HG02678 (cell line): ENCODE data around the gene DNAH1.

Experiments used
- ATAC-seq: cut with Tn5 transposase; IDR thresholded peaks from one replicate; pipeline ENCODE4 v1.9.1; 2021; ENCODE audit warnings: mild to moderate bottlenecking, moderate library complexity; ENCODE audit not compliant: unreplicated experiment

The DNAH1 gene

DNA sequence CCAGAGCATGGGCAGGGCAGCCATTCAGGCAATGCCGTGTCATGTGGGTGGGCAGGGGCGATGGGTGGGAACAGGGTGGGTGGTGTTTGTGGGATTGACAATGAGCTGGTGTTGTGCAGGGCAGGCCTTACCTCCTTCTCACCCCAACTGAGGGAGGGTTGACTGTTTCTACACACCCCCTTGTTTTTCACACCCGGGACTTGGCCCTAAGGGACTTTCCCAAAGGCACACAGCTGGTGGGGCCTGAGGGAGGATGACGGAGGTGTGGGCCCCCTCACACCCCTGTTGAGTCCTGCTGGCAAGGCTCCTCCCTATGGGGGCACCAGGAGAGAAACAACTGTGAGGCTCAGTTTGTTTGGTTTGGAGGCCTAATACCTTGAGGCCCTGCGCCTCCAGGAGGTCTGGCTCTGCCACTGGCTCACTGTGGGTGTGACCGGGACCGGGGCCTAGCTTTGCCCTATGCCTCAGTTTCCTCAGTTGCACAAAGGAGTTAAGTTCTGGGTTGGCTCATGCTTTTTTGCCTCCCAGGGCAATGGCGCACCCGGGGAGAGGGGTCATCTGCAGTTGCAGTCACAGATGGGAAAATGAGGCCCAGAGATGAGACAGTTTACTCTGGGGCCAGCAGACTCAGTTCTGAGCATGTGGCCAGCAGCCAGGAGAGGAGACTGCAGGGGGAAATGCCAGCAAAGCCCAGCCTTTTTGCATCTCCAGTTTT is 5.1 kb upstream of the DNAH1 start:
- ATAC-seq = peak; percentile 62

DNA sequence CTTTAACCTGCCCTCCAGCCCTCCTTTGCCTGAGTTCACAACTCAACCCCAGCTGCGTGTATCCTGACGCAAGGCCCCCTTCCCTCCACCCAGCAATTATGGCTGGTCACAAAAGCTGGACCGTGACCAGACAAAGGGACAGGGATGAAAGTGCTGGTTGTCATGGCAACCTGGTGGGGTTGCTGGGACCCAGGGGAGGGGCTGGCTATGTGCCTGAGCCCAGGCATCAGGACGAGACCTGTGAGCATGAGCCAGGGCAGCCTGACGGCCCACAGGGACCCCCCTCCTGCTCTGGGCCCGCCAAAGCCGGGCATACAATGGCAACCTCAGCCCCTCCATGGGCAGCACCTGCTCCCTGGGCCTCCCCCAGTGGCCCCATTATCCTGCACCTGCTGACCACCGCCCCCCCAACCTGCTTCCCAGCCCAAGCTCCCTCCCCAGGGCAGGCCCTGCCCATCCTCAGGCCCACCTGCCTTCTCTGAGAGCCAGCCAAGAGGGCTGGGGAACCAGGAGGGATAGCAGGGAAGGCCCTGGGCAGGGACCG is 4.5 kb upstream of the DNAH1 start:
- no peak for ATAC-seq

- peak; percentile 10 for ATAC-seq
These were observed 2.8 kb upstream of the DNAH1 start for GRCh38 chr3:52313188-52313773.

GRCh38 chr3:52313774-52314188 is 2.3 kb upstream of the DNAH1 start:
- peak; percentile 89 for ATAC-seq

DNA sequence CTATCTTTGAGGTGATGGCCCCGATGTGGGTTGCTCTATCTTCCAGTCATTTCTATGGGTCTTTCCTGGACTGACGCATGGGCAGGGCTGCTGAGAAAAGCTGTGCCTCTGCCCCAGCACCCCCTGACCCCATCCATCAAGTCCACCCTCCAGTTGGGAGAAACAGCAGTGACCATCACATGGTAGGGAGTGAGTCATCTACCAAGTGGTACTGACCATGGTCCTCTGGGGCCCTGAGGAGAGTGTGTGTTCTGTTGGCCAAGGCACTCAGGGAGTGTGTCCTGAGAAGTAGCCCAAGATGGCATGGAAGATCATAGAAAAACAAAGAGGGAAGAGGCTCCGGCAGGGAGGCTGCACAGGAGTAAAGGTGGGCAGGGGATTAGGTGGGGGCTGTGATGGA is 1.6 kb upstream of the DNAH1 start:
- ATAC-seq = no peak

- ATAC-seq = no peak
These were observed 1.1 kb upstream of the DNAH1 start for GRCh38 chr3:52315006-52315405.

GRCh38 chr3:52317208-52318000 is 1.3 kb downstream of the DNAH1 start:
- ATAC-seq = peak; percentile 48

GRCh38 chr3:52318186-52318816 is 2.2 kb downstream of the DNAH1 start:
- no peak for ATAC-seq

GRCh38 chr3:52319921-52320595 is 3.9 kb downstream of the DNAH1 start:
- ATAC-seq = no peak

DNA sequence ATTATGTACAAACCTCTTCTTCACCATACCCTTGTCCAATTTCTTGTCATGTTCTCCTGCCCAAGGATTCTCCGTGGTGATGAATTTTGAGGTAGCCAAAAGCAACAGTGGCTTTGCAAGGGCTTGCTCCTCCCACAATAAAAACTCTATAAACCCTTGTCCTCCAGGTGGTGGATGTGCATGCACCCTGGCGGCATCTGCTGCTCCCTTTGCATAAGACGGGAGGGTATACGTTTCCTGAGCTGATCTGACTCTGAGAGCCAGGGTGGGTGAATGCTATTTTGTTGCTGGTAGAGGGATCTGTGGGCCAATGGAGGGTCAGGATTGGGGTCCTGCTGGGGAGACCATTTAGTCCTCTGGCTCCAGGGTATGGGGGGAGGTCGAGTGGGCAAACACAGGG is 5.4 kb downstream of the DNAH1 start:
- ATAC-seq = no peak

DNA sequence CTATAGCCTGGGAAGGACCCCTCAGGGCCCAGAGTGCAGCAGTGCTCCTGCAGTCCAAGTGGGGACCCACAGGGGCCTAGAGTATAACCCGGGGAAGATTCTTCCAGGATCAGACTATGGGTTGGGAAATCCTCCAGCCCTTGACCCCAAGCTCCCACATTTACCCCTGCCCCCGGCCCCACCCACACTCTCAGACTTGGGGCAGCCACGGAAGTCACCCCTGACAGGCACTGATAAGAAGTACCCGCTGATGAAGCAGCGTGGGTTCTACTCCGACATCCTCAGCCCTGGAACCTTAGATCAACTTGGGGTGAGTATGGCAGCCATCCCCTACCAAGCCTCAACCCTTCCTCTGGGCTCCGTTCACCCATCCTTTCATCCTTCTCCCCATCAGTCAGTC is 6.3 kb downstream of the DNAH1 start:
- ATAC-seq = no peak

DNA sequence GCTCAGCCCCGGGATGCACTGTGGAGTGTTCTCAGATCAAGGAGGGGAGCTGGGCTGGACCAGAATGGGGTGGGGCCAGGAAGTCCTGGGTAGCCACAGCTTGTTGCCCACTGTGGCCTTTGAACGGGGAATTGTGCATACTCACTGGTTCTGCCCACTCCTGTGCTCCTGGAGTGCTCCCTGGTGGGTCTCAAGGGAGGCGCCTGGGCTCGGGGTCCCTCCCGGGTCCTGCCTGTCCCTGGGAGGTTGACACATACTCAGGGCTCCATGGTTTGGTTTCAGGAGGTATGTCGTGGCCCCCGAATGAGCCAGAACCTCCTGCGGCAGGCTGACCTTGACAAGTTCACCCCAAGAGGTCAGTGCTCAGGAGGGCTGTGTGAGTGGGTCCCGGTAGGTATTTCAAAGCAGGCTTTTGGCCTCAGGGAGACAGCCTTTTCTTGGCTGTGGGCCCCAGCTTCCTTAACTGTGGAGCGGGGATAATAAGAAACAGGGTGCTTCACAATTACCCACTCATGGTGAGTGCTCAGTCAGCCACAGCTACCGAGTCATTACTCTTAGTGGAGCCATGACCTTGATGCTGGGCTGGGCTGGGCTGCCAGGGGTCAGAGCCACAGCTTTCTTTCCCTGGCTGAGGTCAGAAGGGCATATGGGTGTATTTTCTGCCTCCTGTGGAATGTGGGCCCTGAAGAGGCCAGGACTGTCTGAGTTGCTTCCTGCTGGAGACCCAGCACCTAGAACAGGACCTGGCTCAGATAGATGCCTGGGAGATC is 7.6 kb downstream of the DNAH1 start:
- ATAC-seq = no peak

- no peak for ATAC-seq
These were observed 8.6 kb downstream of the DNAH1 start for GRCh38 chr3:52324676-52325075.

DNA sequence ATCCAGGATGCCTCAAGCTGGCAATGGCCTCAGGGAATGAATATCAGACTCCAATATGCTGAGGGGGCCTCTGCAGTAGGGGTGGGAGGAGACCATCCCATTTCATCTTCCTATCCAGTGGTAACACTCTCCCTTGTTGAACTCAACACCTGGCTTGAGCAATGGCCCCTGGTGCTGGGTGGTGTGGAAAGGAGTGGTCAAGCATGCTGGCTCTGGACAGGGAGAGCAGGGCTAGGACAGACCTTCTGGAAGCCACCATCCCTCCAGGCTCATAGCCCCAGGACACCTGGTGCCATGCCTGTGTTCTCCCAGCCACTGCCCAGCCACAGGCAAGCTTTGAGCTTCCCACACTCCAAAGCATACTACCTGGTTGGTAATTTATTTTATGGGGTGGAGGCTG is 9.6 kb downstream of the DNAH1 start:
- ATAC-seq = no peak

DNA sequence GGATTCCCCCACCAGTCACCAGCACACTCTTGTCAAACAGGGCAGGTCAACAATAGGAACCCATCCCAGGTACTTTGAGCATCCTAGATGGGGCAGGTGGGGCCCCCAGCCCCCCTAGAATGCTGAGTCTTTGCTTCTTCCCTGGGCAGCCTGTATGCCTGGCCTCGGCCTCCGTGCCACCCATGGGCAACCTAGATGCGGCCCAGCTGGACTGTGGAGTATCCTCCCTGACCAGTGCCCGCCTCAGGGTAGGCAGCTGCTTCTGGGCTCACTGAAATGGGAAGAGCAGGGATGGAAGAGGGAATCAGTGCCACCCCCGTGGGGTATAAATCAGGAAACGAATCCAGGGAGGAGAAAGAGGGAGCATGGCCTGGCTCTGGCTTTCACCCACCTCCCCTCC is 10.9 kb downstream of the DNAH1 start:
- ATAC-seq = no peak

GRCh38 chr3:52327486-52328290 is 11.6 kb downstream of the DNAH1 start:
- ATAC-seq = no peak

DNA sequence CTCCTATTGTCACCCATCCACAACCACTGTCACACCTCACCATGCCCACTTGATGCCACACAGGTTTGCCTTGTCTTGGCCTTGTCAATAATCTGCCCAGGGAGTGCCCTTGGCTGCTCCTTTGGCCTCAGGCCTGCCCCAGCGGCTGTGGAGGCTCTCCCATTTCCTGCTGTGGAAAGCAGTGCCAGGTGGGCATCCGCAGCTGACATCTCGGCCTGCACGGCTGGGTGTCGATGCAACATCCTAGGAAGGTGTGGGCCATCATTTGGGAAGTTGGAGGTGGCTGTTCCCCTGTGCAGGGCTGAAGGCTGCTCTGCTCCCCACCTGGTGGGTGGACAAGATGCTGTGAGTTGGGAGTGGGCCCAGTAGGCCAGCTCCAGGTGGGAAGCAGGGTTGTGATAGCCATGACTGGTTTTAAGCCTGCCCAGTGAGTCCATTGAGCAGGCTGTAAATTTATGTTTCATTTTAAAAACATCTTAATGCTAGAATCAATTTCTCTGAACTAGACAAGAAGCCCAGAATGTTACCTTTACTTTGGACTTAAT is 12.5 kb downstream of the DNAH1 start:
- no peak for ATAC-seq

- ATAC-seq = no peak
These were observed 14.2 kb downstream of the DNAH1 start for GRCh38 chr3:52330194-52330805.
